Ureter (tissue), 1 donor: ENCODE results near the gene CCNY. TPM values are rescaled to one million over a fixed set of nuclear protein-coding genes. Genes with fewer than 3 reads are reported as not detected.

Experiments
- DNase-seq: peaks from one replicate; pipeline ENCODE4 v3.0.0-alpha.2; 2020; ENCODE audit warnings: low spot score
- total RNA-seq: library from RNA; stranded (reverse); gene quantifications from one replicate; pipeline ENCODE4 v1.2.4, GENCODE V29; 2023
- donor health status: DM: yes; HTN: yes; CAD: no.

CCNY gene
- total RNA-seq, 1 donor from 2014 or later, result 61.5 TPM

GRCh38 chr10:35452847-35453246 lies 116.5 kb downstream of the CCNY start:
- DNase-seq, result no peak

- DNase-seq, result no peak
These were observed 117.7 kb downstream of the CCNY start for GRCh38 chr10:35453855-35454532.

GRCh38 chr10:35456153-35456720 lies 119.9 kb downstream of the CCNY start:
- DNase-seq, result no peak

- DNase-seq, result no peak
These were observed 120.5 kb downstream of the CCNY start for GRCh38 chr10:35456784-35457183.

- no peak for DNase-seq
These were observed 122.5 kb downstream of the CCNY start for GRCh38 chr10:35458500-35459448.

GRCh38 chr10:35459449-35459847 lies 123.1 kb downstream of the CCNY start:
- no peak for DNase-seq

- DNase-seq, result no peak
These were observed 124.6 kb downstream of the CCNY start for GRCh38 chr10:35460852-35461460.

GRCh38 chr10:35462491-35462934 lies 126.2 kb downstream of the CCNY start:
- no peak for DNase-seq

- no peak for DNase-seq
These were observed 127.0 kb downstream of the CCNY start for GRCh38 chr10:35463105-35463867.

GRCh38 chr10:35463878-35464277 lies 127.6 kb downstream of the CCNY start:
- no peak for DNase-seq

GRCh38 chr10:35464825-35465456 lies 128.6 kb downstream of the CCNY start:
- no peak for DNase-seq

GRCh38 chr10:35465673-35466072 lies 129.4 kb downstream of the CCNY start:
- DNase-seq, result no peak

- DNase-seq, result no peak
These were observed 129.9 kb downstream of the CCNY start for GRCh38 chr10:35466170-35466569.

- no peak for DNase-seq
These were observed 130.4 kb downstream of the CCNY start for GRCh38 chr10:35466661-35467060.

GRCh38 chr10:35467186-35467585 lies 130.9 kb downstream of the CCNY start:
- no peak for DNase-seq

GRCh38 chr10:35470248-35470924 lies 134.1 kb downstream of the CCNY start:
- DNase-seq, result no peak

GRCh38 chr10:35470925-35471315 lies 134.6 kb downstream of the CCNY start:
- DNase-seq, result no peak

- no peak for DNase-seq
These were observed 135.1 kb downstream of the CCNY start for GRCh38 chr10:35471435-35471834.

- no peak for DNase-seq
These were observed 143.8 kb downstream of the CCNY start for GRCh38 chr10:35480142-35480541.

- no peak for DNase-seq
These were observed 145.1 kb downstream of the CCNY start for GRCh38 chr10:35481413-35481812.
